Measurements from ENCODE around the gene DROSHA.

DNA sequence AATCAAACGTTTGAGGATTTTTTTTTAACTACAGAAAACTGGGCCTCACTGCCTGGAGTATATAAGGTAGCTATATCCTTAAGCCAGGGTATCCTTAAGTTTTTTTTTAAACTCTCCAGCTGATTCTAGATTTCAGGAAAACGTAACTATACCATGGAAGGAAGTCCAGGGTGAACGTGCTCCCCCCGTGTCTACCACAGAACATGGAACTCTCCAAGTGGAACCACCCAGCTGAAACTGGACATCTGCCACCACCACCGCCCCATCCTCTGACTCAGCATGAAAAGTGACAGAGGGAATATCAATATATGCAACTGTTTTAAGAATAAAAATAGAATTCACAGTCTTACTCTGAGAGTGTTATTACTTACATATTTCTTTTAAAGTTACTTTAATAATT, 61.3 kb downstream of the DROSHA start:
- TF ChIP-seq, protein P1, sequence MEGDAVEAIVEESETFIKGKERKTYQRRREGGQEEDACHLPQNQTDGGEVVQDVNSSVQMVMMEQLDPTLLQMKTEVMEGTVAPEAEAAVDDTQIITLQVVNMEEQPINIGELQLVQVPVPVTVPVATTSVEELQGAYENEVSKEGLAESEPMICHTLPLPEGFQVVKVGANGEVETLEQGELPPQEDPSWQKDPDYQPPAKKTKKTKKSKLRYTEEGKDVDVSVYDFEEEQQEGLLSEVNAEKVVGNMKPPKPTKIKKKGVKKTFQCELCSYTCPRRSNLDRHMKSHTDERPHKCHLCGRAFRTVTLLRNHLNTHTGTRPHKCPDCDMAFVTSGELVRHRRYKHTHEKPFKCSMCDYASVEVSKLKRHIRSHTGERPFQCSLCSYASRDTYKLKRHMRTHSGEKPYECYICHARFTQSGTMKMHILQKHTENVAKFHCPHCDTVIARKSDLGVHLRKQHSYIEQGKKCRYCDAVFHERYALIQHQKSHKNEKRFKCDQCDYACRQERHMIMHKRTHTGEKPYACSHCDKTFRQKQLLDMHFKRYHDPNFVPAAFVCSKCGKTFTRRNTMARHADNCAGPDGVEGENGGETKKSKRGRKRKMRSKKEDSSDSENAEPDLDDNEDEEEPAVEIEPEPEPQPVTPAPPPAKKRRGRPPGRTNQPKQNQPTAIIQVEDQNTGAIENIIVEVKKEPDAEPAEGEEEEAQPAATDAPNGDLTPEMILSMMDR (conservative IDR thresholded peaks at IDR 0.05 in 1 of 2, IDR thresholded peaks at IDR 0.05 in 1 of 2; ENCODE audit: extremely low read depth in 1 of 2, insufficient read depth in 1 of 2, low read depth in 1 of 2, low read length in 2 of 2): no peak
- TF ChIP-seq EZH2 (IDR thresholded peaks at IDR 0.05; ENCODE audit: borderline replicate concordance, low read length): no peak
